HG03097 (cell line): ENCODE data around the gene UBE2G2.
A peak's percentile ranks its signal among the peaks of the same experiment; 100 is the strongest.

ENCODE experiments used
- ATAC-seq: cut with Tn5 transposase; IDR thresholded peaks from one replicate; pipeline ENCODE4 v1.9.1; 2021; ENCODE audit not compliant: unreplicated experiment, low FRiP score

The UBE2G2 gene

GRCh38 chr21:44816761-44817505 is 15.3 kb upstream of the UBE2G2 start:
- peak; percentile 16 for ATAC-seq

- no peak for ATAC-seq
Measured at GRCh38 chr21:44815852-44816628, 14.4 kb upstream of the UBE2G2 start.

- ATAC-seq, result no peak
Measured at GRCh38 chr21:44815225-44815624, 13.6 kb upstream of the UBE2G2 start.

- ATAC-seq, result no peak
Measured at GRCh38 chr21:44814498-44815023, 12.9 kb upstream of the UBE2G2 start.

- ATAC-seq, result no peak
Measured at GRCh38 chr21:44813727-44814126, 12.1 kb upstream of the UBE2G2 start.

GRCh38 chr21:44813149-44813548 is 11.5 kb upstream of the UBE2G2 start:
- ATAC-seq, result no peak

- ATAC-seq, result no peak
Measured at GRCh38 chr21:44812640-44813039, 11.0 kb upstream of the UBE2G2 start.

GRCh38 chr21:44810779-44811178 is 9.2 kb upstream of the UBE2G2 start:
- no peak for ATAC-seq

- ATAC-seq, result no peak
Measured at GRCh38 chr21:44805859-44806258, 4.2 kb upstream of the UBE2G2 start.

GRCh38 chr21:44805226-44805625 is 3.6 kb upstream of the UBE2G2 start:
- no peak for ATAC-seq

GRCh38 chr21:44804762-44805161 is 3.1 kb upstream of the UBE2G2 start:
- no peak for ATAC-seq

GRCh38 chr21:44803651-44804050 is 2.0 kb upstream of the UBE2G2 start:
- no peak for ATAC-seq

GRCh38 chr21:44802396-44803153 is 955 bp upstream of the UBE2G2 start:
- ATAC-seq, result peak; percentile 11

- no peak for ATAC-seq
Measured at GRCh38 chr21:44800971-44801467, 601 bp downstream of the UBE2G2 start.

GRCh38 chr21:44800103-44800502 is 1.5 kb downstream of the UBE2G2 start:
- ATAC-seq, result no peak

GRCh38 chr21:44799646-44800045 is 2.0 kb downstream of the UBE2G2 start:
- no peak for ATAC-seq

- no peak for ATAC-seq
Measured at GRCh38 chr21:44797775-44798174, 3.8 kb downstream of the UBE2G2 start.

- ATAC-seq, result no peak
Measured at GRCh38 chr21:44795342-44795741, 6.3 kb downstream of the UBE2G2 start.

GRCh38 chr21:44793592-44794374 is 7.8 kb downstream of the UBE2G2 start:
- ATAC-seq, result no peak
